Endodermal cell (in vitro differentiated cells): ENCODE measurements around the gene ALKBH4. TPM values are rescaled to one million over a fixed set of nuclear protein-coding genes. Genes with fewer than 3 reads are reported as not detected.

ENCODE experiments used
- DNase-seq: peaks from one replicate; pipeline ENCODE4 v3.0.0-alpha.2; 2017
- H3K27ac ChIP-seq: 2 replicates; pipeline ENCODE4 v1.5.1; 2013; ENCODE audit warnings: mild to moderate bottlenecking, low read depth, low read length, moderate library complexity
- H3K27me3 ChIP-seq: 2 replicates; pipeline ENCODE4 v1.6.1; 2013; ENCODE audit warnings: mild to moderate bottlenecking, low read length, moderate library complexity; ENCODE audit not compliant: insufficient read depth, control insufficient read depth, poor library complexity, severe bottlenecking
- H3K36me3 ChIP-seq: 2 replicates; pipeline ENCODE4 v1.7.0; 2013; ENCODE audit warnings: mild to moderate bottlenecking, low read length, moderate library complexity; ENCODE audit not compliant: control insufficient read depth, insufficient read depth
- H3K4me1 ChIP-seq: one replicate; pipeline ENCODE4 v1.7.0; 2013; ENCODE audit warnings: low read length; ENCODE audit not compliant: control insufficient read depth, insufficient read depth
- H3K4me3 ChIP-seq: 2 replicates; pipeline ENCODE4 v1.5.1; 2013; ENCODE audit warnings: mild to moderate bottlenecking, low read length, moderate library complexity
- H3K9ac ChIP-seq: 2 replicates; pipeline ENCODE4 v1.6.1; 2013; ENCODE audit warnings: mild to moderate bottlenecking, low read length, moderate library complexity; ENCODE audit not compliant: poor library complexity, severe bottlenecking; ENCODE audit errors: extremely low read depth
- H3K9me3 ChIP-seq: 2 replicates; pipeline ENCODE4 v1.6.1; 2013; ENCODE audit warnings: mild to moderate bottlenecking, low read length, moderate library complexity; ENCODE audit not compliant: control insufficient read depth
- H3K27ac Mint-ChIP-seq: 2 replicates; pipeline ENCODE4 v1.8.0; 2020; ENCODE audit warnings: mixed read lengths
- H3K27me3 Mint-ChIP-seq: 2 replicates; pipeline ENCODE4 v1.8.0; 2021; ENCODE audit warnings: mild to moderate bottlenecking, mixed read lengths; ENCODE audit not compliant: insufficient read depth
- H3K36me3 Mint-ChIP-seq: 2 replicates; pipeline ENCODE4 v1.8.0; 2020; ENCODE audit warnings: low read depth, mixed read lengths
- H3K4me1 Mint-ChIP-seq: 2 replicates; pipeline ENCODE4 v1.8.0; 2020; ENCODE audit warnings: mixed read lengths
- H3K4me3 Mint-ChIP-seq: 2 replicates; pipeline ENCODE4 v1.8.0; 2020; ENCODE audit warnings: mild to moderate bottlenecking, moderate library complexity, mixed read lengths
- H3K9me3 Mint-ChIP-seq: 2 replicates; pipeline ENCODE4 v1.8.0; 2020; ENCODE audit warnings: mild to moderate bottlenecking, mixed read lengths
- WGBS, 2 experiments: methylation state at CpG; one replicate each; pipeline versions ENCODE4 v1.1.5 to v1.1.7; 2013; ENCODE audit warnings: missing lambda C conversion rate in 2 of 2, mixed read lengths in 1 of 2; ENCODE audit not compliant: insufficient coverage in 1 of 2, insufficient read length in 1 of 2; 5-methylcytosine and 5-hydroxymethylcytosine counted together
- total RNA-seq, 2 donors: library from RNA; stranded (reverse); fragmentation: NEBNext Ultra II Directional in 1 of 2; extraction: Animal tissue kit (Norgen Biotek cat#: 25700) in 1 of 2; gene quantifications; 2 replicates in 1 of 2; 3 replicates in 1 of 2; pipeline ENCODE4 v1.2.1, GENCODE V29; 2021
- TF ChIP-seq, protein P1 (sequence below): fragments of 200-600 bp; sonication (generic); conservative IDR thresholded peaks from 2 replicates; pipeline ENCODE4 v1.5.0; 2021; ENCODE audit warnings: antibody characterized with exemption, mild to moderate bottlenecking

Gene ALKBH4
- total RNA-seq, 2 donors from 2014 or later, result 16.2 to 17.2 TPM

DNA sequence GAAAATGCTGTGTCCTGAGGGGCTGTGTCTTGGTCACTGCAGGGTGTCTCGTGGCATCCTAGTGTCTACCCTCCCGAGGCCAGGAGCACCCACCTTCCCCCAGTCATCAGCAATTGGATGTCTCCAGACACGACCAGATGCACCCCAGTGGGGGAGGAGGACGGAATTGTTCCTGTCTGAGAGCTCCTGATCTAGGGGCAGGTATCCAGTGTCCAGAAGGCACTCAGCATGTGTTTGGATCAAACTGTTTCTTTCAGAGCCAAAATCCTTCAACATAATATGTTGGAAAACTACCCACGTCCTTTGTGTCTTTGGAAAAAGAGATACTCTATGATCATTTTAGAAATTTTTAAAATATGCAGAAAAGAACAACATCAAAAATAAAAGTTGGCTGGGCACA is 51.6 kb downstream of the ALKBH4 start:
- DNase-seq, result no peak
- Histone ChIP-seq H3K9ac (no peak overlapping the region), H3K4me3 (no peak overlapping the region), H3K9me3 (peaks cover 20% of the 10 kb centered on the region), H3K27ac (no peak overlapping the region), H3K4me1 (no peaks in the 10 kb centered on the region), H3K27me3 (no peaks in the 10 kb centered on the region), H3K36me3 (peaks cover 88% of the 10 kb centered on the region)
- Mint-ChIP-seq H3K4me3 (no peak overlapping the region), H3K9me3 (peaks cover 22% of the 10 kb centered on the region), H3K27ac (no peak overlapping the region), H3K36me3 (peaks cover 88% of the 10 kb centered on the region), H3K4me1 (no peaks in the 10 kb centered on the region), H3K27me3 (no peaks in the 10 kb centered on the region)
- 95 to 100% methylated on average over 4 to 5 of the region's 5 CpGs for WGBS, 2 experiments
- TF ChIP-seq, protein P1, sequence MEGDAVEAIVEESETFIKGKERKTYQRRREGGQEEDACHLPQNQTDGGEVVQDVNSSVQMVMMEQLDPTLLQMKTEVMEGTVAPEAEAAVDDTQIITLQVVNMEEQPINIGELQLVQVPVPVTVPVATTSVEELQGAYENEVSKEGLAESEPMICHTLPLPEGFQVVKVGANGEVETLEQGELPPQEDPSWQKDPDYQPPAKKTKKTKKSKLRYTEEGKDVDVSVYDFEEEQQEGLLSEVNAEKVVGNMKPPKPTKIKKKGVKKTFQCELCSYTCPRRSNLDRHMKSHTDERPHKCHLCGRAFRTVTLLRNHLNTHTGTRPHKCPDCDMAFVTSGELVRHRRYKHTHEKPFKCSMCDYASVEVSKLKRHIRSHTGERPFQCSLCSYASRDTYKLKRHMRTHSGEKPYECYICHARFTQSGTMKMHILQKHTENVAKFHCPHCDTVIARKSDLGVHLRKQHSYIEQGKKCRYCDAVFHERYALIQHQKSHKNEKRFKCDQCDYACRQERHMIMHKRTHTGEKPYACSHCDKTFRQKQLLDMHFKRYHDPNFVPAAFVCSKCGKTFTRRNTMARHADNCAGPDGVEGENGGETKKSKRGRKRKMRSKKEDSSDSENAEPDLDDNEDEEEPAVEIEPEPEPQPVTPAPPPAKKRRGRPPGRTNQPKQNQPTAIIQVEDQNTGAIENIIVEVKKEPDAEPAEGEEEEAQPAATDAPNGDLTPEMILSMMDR, result no peak

DNA sequence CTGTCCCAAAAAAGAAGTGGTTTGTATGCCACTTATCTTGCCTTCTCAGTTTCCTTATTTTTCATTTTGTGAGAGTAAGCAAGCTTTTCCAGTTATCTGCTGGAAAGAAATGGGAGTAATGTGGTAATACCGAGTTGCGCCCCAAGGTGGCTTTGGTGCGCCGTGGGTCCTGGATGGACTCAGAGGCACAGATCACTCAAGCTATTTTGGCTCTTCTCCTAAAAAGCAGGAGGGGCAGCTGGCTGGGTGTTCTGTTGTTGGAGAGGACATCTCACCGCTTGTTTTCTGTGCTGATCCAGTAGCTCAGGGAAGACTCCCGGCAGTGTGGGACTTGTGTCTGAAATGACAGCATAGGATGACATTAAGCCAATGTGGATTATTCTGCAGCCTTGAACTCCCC is 52.1 kb downstream of the ALKBH4 start:
- no peaks in the 10 kb centered on the region for H3K27me3 Mint-ChIP-seq
- Histone ChIP-seq H3K27me3 (no peaks in the 10 kb centered on the region), H3K36me3 (peaks cover 94% of the 10 kb centered on the region), H3K9ac (no peak overlapping the region), H3K4me1 (no peaks in the 10 kb centered on the region), H3K9me3 (peaks cover 25% of the 10 kb centered on the region), H3K4me3 (no peak overlapping the region), H3K27ac (no peak overlapping the region)
- H3K36me3 Mint-ChIP-seq, result peaks cover 93% of the 10 kb centered on the region
- peaks cover 22% of the 10 kb centered on the region for H3K9me3 Mint-ChIP-seq
- DNase-seq, result peak; percentile 83
- WGBS, 2 experiments, result 84 to 90% methylated on average over 6 of the region's 6 CpGs
- H3K4me1 Mint-ChIP-seq, result no peaks in the 10 kb centered on the region
- no peak overlapping the region for H3K4me3 Mint-ChIP-seq
- TF ChIP-seq, protein P1, result peak; percentile 72
- H3K27ac Mint-ChIP-seq, result no peak overlapping the region

DNA sequence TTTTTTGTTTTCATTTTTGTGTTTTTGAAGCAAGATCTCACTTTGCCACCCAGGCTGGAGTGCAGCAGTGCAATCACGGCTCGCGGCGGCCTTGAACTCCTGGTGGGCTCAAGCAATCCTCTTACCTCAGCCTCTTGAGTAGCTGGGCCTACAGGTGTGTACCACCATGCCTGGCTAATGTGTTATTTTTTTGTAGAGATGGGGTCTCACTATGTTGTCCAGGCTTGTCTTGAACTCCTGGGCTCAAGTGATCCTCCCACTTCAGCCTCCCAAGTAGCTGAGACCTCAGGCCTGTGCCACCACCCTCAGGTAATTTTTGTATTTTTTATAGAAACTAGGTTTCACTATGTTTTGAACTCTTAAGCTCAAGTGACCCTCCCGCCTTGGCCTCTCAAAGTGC is 53.7 kb downstream of the ALKBH4 start:
- Histone ChIP-seq H3K4me3 (no peak overlapping the region), H3K27me3 (no peaks in the 10 kb centered on the region), H3K9ac (no peak overlapping the region), H3K36me3 (peaks cover 97% of the 10 kb centered on the region), H3K9me3 (peaks cover 26% of the 10 kb centered on the region), H3K4me1 (no peaks in the 10 kb centered on the region), H3K27ac (no peak overlapping the region)
- TF ChIP-seq, protein P1, result no peak
- 97 to 100% methylated on average over 1 to 5 of the region's 5 CpGs for WGBS, 2 experiments
- Mint-ChIP-seq H3K4me3 (no peak overlapping the region), H3K36me3 (peaks cover 94% of the 10 kb centered on the region), H3K27ac (no peak overlapping the region), H3K9me3 (peaks cover 22% of the 10 kb centered on the region), H3K27me3 (no peaks in the 10 kb centered on the region), H3K4me1 (no peaks in the 10 kb centered on the region)
- DNase-seq, result no peak
